HepG2 (cell line): ENCODE results near the gene AGBL3. TPM values are rescaled to one million over a fixed set of nuclear protein-coding genes. Genes with fewer than 3 reads are reported as not detected.
A peak's percentile ranks its signal among the peaks of the same experiment; 100 is the strongest.

Source experiments
- CCAR2 ChIP-seq: fragments of 200-400 bp; formaldehyde crosslinking; optimal IDR thresholded peaks from 2 replicates; pipeline ENCODE3; 2018; ENCODE audit warnings: low read depth, mild to moderate bottlenecking, low read length, moderate library complexity
- FOSL2 ChIP-seq: sonication (generic); formaldehyde crosslinking; IDR thresholded peaks from 2 replicates; pipeline ENCODE4 v1.4.0; 2020; ENCODE audit warnings: missing genetic modification reagents
- IKZF5 ChIP-seq: IDR thresholded peaks from 2 replicates; pipeline ENCODE4 v1.6.1; 2018; ENCODE audit warnings: missing genetic modification reagents, mild to moderate bottlenecking, missing compliant biosample characterization
- KMT2B ChIP-seq: IDR thresholded peaks from 2 replicates; pipeline ENCODE4 v1.6.1; 2016; ENCODE audit warnings: missing genetic modification reagents, missing compliant biosample characterization
- MTA1 ChIP-seq: sonication (generic); formaldehyde crosslinking; IDR thresholded peaks from 2 replicates; pipeline ENCODE4 v1.4.0; 2020; ENCODE audit warnings: missing genetic modification reagents, mild to moderate bottlenecking, borderline replicate concordance
- NCOR1 ChIP-seq: fragments of 200-600 bp; sonication (generic); IDR thresholded peaks from 2 replicates; pipeline ENCODE4 v1.7.0; 2017; ENCODE audit warnings: antibody characterized with exemption, low read length, borderline replicate concordance
- NFYC ChIP-seq: IDR thresholded peaks from 2 replicates; pipeline ENCODE4 v1.6.1; 2016; ENCODE audit warnings: missing genetic modification reagents, missing compliant biosample characterization
- RNF219 ChIP-seq: sonication (generic); formaldehyde crosslinking; IDR thresholded peaks from 2 replicates; pipeline ENCODE4 v1.5.0; 2020; ENCODE audit warnings: mild to moderate bottlenecking, missing genetic modification reagents
- STAT6 ChIP-seq: sonication (generic); formaldehyde crosslinking; IDR thresholded peaks from 2 replicates; pipeline ENCODE4 v1.4.0; 2020; ENCODE audit warnings: missing genetic modification reagents, mild to moderate bottlenecking, borderline replicate concordance
- TBL1XR1 ChIP-seq: fragments of 150-350 bp; IDR thresholded peaks from 2 replicates; pipeline ENCODE4 v1.6.1; 2014; ENCODE audit warnings: borderline replicate concordance, low read length; ENCODE audit not compliant: partially characterized antibody
- TBX2 ChIP-seq: sonication (generic); formaldehyde crosslinking; IDR thresholded peaks from 2 replicates; pipeline ENCODE4 v1.5.0; 2020; ENCODE audit warnings: missing genetic modification reagents, mild to moderate bottlenecking, borderline replicate concordance
- ZNF12 ChIP-seq: sonication (generic); formaldehyde crosslinking; IDR thresholded peaks from 2 replicates; pipeline ENCODE4 v1.5.0; 2020; ENCODE audit warnings: missing genetic modification reagents
- ZNF33B ChIP-seq: sonication (generic); formaldehyde crosslinking; IDR thresholded peaks from 2 replicates; pipeline ENCODE4 v1.5.1; 2020; ENCODE audit warnings: mild to moderate bottlenecking, missing genetic modification reagents
- ZNF567 ChIP-seq: sonication (generic); formaldehyde crosslinking; IDR thresholded peaks from 2 replicates; pipeline ENCODE4 v1.8.1; 2023; ENCODE audit warnings: mild to moderate bottlenecking, missing genetic modification reagents, borderline replicate concordance
- ZNF747 ChIP-seq: sonication (generic); formaldehyde crosslinking; IDR thresholded peaks from 2 replicates; pipeline ENCODE4 v1.8.1; 2023; ENCODE audit warnings: missing genetic modification reagents, mild to moderate bottlenecking, borderline replicate concordance
- ZSCAN30 ChIP-seq: sonication (generic); formaldehyde crosslinking; IDR thresholded peaks from 2 replicates; pipeline ENCODE4 v1.5.0; 2020; ENCODE audit warnings: mild to moderate bottlenecking, missing genetic modification reagents
- ZSCAN5A ChIP-seq: sonication (generic); formaldehyde crosslinking; IDR thresholded peaks from 2 replicates; pipeline ENCODE4 v1.8.0; 2022; ENCODE audit warnings: mild to moderate bottlenecking, missing genetic modification reagents, borderline replicate concordance
- polyA plus RNA-seq, 8 experiments: library from polyadenylated mRNA; depleted of rRNA in 3 of 8; stranded (reverse) in 7 of 8; unstranded in 1 of 8; fragments of >200 nt; fragmentation: Illumina TruSeq in 4 of 8; extraction: Trizol in 4 of 8; gene quantifications; 2 replicates each; pipeline versions ENCODE4 v1.2.1 to v1.2.3, GENCODE V29; 2011 to 2016; ENCODE audit warnings: low read depth in 4 of 8, missing spikeins in 1 of 8, mixed read lengths in 1 of 8; ENCODE audit not compliant: insufficient read depth in 1 of 8
- total RNA-seq, 5 experiments: library from RNA; depleted of rRNA; stranded (reverse); fragments of >200 nt; fragmentation: Illumina TruSeq; extraction: Trizol; gene quantifications; 2 replicates each; pipeline ENCODE4 v1.2.3, GENCODE V29; 2016; ENCODE audit warnings: low read depth in 1 of 5
- TF ChIP-seq, protein P1 (sequence below): sonication (generic); formaldehyde crosslinking; IDR thresholded peaks from 2 replicates; pipeline ENCODE4 v1.4.0; 2020; ENCODE audit warnings: mild to moderate bottlenecking, missing genetic modification reagents

The AGBL3 gene
- total and polyA plus RNA-seq, 2 of the 13 experiments (the other 11 are each of a cell fraction or from before 2014, with no cell fraction given): 2.2 to 7.2 TPM

GRCh38 chr7:134997214-134997885, 11.0 kb downstream of the AGBL3 start (continued):
- peak; percentile 56 for TF ChIP-seq TBL1XR1
- TF ChIP-seq STAT6 (CRISPR knock-in tag): no peak; the same call in 1 of the 2 replicates
- no peak for TF ChIP-seq KMT2B (CRISPR knock-in tag)
- TF ChIP-seq RNF219 (CRISPR knock-in tag): 0 out of 2 replicates have a peak, but pooled peaks have one; percentile 45
- TF ChIP-seq, protein P1, sequence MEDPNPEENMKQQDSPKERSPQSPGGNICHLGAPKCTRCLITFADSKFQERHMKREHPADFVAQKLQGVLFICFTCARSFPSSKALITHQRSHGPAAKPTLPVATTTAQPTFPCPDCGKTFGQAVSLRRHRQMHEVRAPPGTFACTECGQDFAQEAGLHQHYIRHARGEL: no peak
- TF ChIP-seq TBX2 (CRISPR knock-in tag): peak; percentile 98
- peak; percentile 62 for TF ChIP-seq FOSL2 (CRISPR knock-in tag)
- TF ChIP-seq CCAR2: no peak
- TF ChIP-seq ZNF747 (CRISPR knock-in tag): peak; percentile 57; the same call in 1 of the 2 replicates
- no peak for TF ChIP-seq ZNF33B (CRISPR knock-in tag)
- peak; percentile 96 for TF ChIP-seq NCOR1
- peak; percentile 45; the same call in 1 of the 2 replicates for TF ChIP-seq ZSCAN30 (CRISPR knock-in tag)
- TF ChIP-seq MTA1 (CRISPR knock-in tag): 0 out of 2 replicates have a peak, but pooled peaks have one; percentile 28
- TF ChIP-seq ZNF12 (CRISPR knock-in tag): peak; percentile 51; the same call in 1 of the 2 replicates
- peak; percentile 87; the same call in 1 of the 2 replicates for TF ChIP-seq ZSCAN5A (CRISPR knock-in tag)
- peak; percentile 53; the same call in 1 of the 2 replicates for TF ChIP-seq IKZF5 (CRISPR knock-in tag)
- no peak for TF ChIP-seq ZNF567 (CRISPR knock-in tag)
- no peak for TF ChIP-seq NFYC (CRISPR knock-in tag)
